ENCODE measurements around the gene SMTN.

- TF ChIP-seq, protein P1, sequence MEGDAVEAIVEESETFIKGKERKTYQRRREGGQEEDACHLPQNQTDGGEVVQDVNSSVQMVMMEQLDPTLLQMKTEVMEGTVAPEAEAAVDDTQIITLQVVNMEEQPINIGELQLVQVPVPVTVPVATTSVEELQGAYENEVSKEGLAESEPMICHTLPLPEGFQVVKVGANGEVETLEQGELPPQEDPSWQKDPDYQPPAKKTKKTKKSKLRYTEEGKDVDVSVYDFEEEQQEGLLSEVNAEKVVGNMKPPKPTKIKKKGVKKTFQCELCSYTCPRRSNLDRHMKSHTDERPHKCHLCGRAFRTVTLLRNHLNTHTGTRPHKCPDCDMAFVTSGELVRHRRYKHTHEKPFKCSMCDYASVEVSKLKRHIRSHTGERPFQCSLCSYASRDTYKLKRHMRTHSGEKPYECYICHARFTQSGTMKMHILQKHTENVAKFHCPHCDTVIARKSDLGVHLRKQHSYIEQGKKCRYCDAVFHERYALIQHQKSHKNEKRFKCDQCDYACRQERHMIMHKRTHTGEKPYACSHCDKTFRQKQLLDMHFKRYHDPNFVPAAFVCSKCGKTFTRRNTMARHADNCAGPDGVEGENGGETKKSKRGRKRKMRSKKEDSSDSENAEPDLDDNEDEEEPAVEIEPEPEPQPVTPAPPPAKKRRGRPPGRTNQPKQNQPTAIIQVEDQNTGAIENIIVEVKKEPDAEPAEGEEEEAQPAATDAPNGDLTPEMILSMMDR (IDR thresholded peaks at IDR 0.05) = no peak
- TF ChIP-seq POLR2A (IDR thresholded peaks at IDR 0.05) = no peak
Observed at GRCh38 chr22:31064369-31064768, 16.7 kb upstream of the SMTN start.
